Activated effector memory CD4-positive, alpha-beta T cell treated with Interleukin-2 at 50 U/mL for 16 hours (primary cell): ENCODE measurements around the gene ARVCF.
"Not testable (repeated sequence)": the region's sequence is repeated elsewhere in the genome, so short reads cannot be mapped to it uniquely, and the experiment has no call there.

ENCODE experiments used
- DNase-seq: peaks from one replicate; pipeline ENCODE4 v3.0.0-alpha.2; 2020

The ARVCF gene

GRCh38 chr22:19931514-19931913 is 85.1 kb downstream of the ARVCF start:
- no peak for DNase-seq

GRCh38 chr22:19930551-19931486 is 85.8 kb downstream of the ARVCF start:
- DNase-seq, result no peak

- DNase-seq, result no peak
Measured at GRCh38 chr22:19929586-19930550, 86.8 kb downstream of the ARVCF start.

- DNase-seq, result no peak
Measured at GRCh38 chr22:19928207-19928606, 88.4 kb downstream of the ARVCF start.

GRCh38 chr22:19927696-19928095 is 88.9 kb downstream of the ARVCF start:
- DNase-seq, result no peak

- DNase-seq, result not testable (repeated sequence)
Measured at GRCh38 chr22:19926028-19926427, 90.6 kb downstream of the ARVCF start.

- no peak for DNase-seq
Measured at GRCh38 chr22:19923914-19924513, 92.6 kb downstream of the ARVCF start.

- DNase-seq, result no peak
Measured at GRCh38 chr22:19921544-19922081, 95.0 kb downstream of the ARVCF start.
